Nephron (organoid): ENCODE data around the gene OSBP2.
"Not testable (repeated sequence)": the region's sequence is repeated elsewhere in the genome, so short reads cannot be mapped to it uniquely, and the experiment has no call there.

ENCODE experiments used
- H3K27ac Mint-ChIP-seq, 3 experiments: 2 replicates each; pipeline ENCODE4 v1.8.0; 2020; ENCODE audit warnings: mixed read lengths in 3 of 3, mild to moderate bottlenecking in 2 of 3, moderate library complexity in 1 of 3
- H3K27me3 Mint-ChIP-seq: 2 replicates; pipeline ENCODE4 v1.8.0; 2021; ENCODE audit warnings: low read depth, mild to moderate bottlenecking, moderate library complexity, mixed read lengths
- H3K36me3 Mint-ChIP-seq: 2 replicates; pipeline ENCODE4 v1.8.0; 2020; ENCODE audit warnings: low read depth, mixed read lengths
- H3K4me1 Mint-ChIP-seq: 2 replicates; pipeline ENCODE4 v1.8.0; 2020; ENCODE audit warnings: mixed read lengths
- H3K4me3 Mint-ChIP-seq, 3 experiments: 2 replicates each; pipeline ENCODE4 v1.8.0; 2020; ENCODE audit warnings: mild to moderate bottlenecking in 3 of 3, mixed read lengths in 3 of 3, moderate library complexity in 2 of 3
- H3K9me3 Mint-ChIP-seq: 2 replicates; pipeline ENCODE4 v1.8.0; 2020; ENCODE audit warnings: mixed read lengths
- CTCF ChIP-seq, 3 experiments: fragments of 200-600 bp; sonication (generic); IDR thresholded peaks; one replicate each; pipeline ENCODE4 v1.5.0; 2021; ENCODE audit warnings: antibody characterized with exemption in 3 of 3; ENCODE audit not compliant: unreplicated experiment in 3 of 3

The OSBP2 gene

GRCh38 chr22:30728826-30729225 is 34.2 kb downstream of the OSBP2 start:
- no peaks in the 10 kb centered on the region for H3K36me3 Mint-ChIP-seq
- TF ChIP-seq CTCF (IDR thresholded peaks at IDR 0.05; ENCODE audit: unreplicated experiment in 3 of 3) = no peak
- H3K4me3 Mint-ChIP-seq = no peak overlapping the region
- no peaks in the 10 kb centered on the region for H3K27me3 Mint-ChIP-seq
- H3K27ac Mint-ChIP-seq = no peak overlapping the region
- no peaks in the 10 kb centered on the region for H3K9me3 Mint-ChIP-seq
- no peaks in the 10 kb centered on the region for H3K4me1 Mint-ChIP-seq

GRCh38 chr22:30731658-30732057 is 37.0 kb downstream of the OSBP2 start:
- Mint-ChIP-seq H3K9me3 (peaks cover 3% of the 10 kb centered on the region), H3K27ac (no peak overlapping the region), H3K4me3 (no peak overlapping the region), H3K4me1 (no peaks in the 10 kb centered on the region), H3K27me3 (no peaks in the 10 kb centered on the region), H3K36me3 (no peaks in the 10 kb centered on the region)
- no peak for TF ChIP-seq CTCF (IDR thresholded peaks at IDR 0.05; ENCODE audit: unreplicated experiment in 3 of 3)

GRCh38 chr22:30732426-30732825 is 37.8 kb downstream of the OSBP2 start:
- H3K27ac Mint-ChIP-seq = no peak overlapping the region
- TF ChIP-seq CTCF (IDR thresholded peaks at IDR 0.05; ENCODE audit: unreplicated experiment in 3 of 3) = no peak

GRCh38 chr22:30733181-30733631 is 38.5 kb downstream of the OSBP2 start:
- peaks cover 3% of the 10 kb centered on the region for H3K9me3 Mint-ChIP-seq
- no peak for TF ChIP-seq CTCF (IDR thresholded peaks at IDR 0.05; ENCODE audit: unreplicated experiment in 3 of 3)

More at GRCh38 chr22:30732426-30732825, 37.8 kb downstream of the OSBP2 start:
- no peak overlapping the region for H3K4me3 Mint-ChIP-seq
- H3K9me3 Mint-ChIP-seq = peaks cover 3% of the 10 kb centered on the region
- no peaks in the 10 kb centered on the region for H3K4me1 Mint-ChIP-seq
- no peaks in the 10 kb centered on the region for H3K27me3 Mint-ChIP-seq
- no peaks in the 10 kb centered on the region for H3K36me3 Mint-ChIP-seq

GRCh38 chr22:30740007-30740406 is 45.3 kb downstream of the OSBP2 start:
- H3K4me3 Mint-ChIP-seq, H3K27ac Mint-ChIP-seq, H3K36me3 Mint-ChIP-seq, H3K4me1 Mint-ChIP-seq, H3K9me3 Mint-ChIP-seq, H3K27me3 Mint-ChIP-seq: not testable (repeated sequence)

More at GRCh38 chr22:30733181-30733631, 38.5 kb downstream of the OSBP2 start:
- no peaks in the 10 kb centered on the region for H3K27me3 Mint-ChIP-seq
- H3K4me1 Mint-ChIP-seq = no peaks in the 10 kb centered on the region
- no peak overlapping the region for H3K27ac Mint-ChIP-seq
- no peaks in the 10 kb centered on the region for H3K36me3 Mint-ChIP-seq
- H3K4me3 Mint-ChIP-seq = no peak overlapping the region

- not testable (repeated sequence) for H3K27ac Mint-ChIP-seq, H3K36me3 Mint-ChIP-seq, H3K4me3 Mint-ChIP-seq, H3K9me3 Mint-ChIP-seq, H3K4me1 Mint-ChIP-seq, H3K27me3 Mint-ChIP-seq
Observed at GRCh38 chr22:30740511-30740910, 45.8 kb downstream of the OSBP2 start.

- Mint-ChIP-seq H3K9me3 (no peaks in the 10 kb centered on the region), H3K4me3 (no peak overlapping the region), H3K27ac (no peak overlapping the region), H3K4me1 (no peaks in the 10 kb centered on the region), H3K36me3 (no peaks in the 10 kb centered on the region), H3K27me3 (peaks cover 10% of the 10 kb centered on the region)
- no peak for TF ChIP-seq CTCF (IDR thresholded peaks at IDR 0.05; ENCODE audit: unreplicated experiment in 3 of 3)
Observed at GRCh38 chr22:30742291-30743256, 47.9 kb downstream of the OSBP2 start.
